D721Med (cell line): ENCODE data around the gene TAF13.
"Not testable (repeated sequence)": the region's sequence is repeated elsewhere in the genome, so short reads cannot be mapped to it uniquely, and the experiment has no call there.

Experiments
- DNase-seq: peaks from one replicate; pipeline ENCODE4 v3.0.0; 2011; ENCODE audit warnings: low spot score; ENCODE audit not compliant: insufficient read length
- FAIRE-seq: peaks from 2 replicates; lab custom pipeline; 2011; peaks lifted over from hg19 to GRCh38; lab: Jason Lieb, UNC
- TF ChIP-seq, protein P1 (sequence below): IDR thresholded peaks from 2 replicates; pipeline ENCODE4 v1.5.1; 2012; ENCODE audit warnings: mild to moderate bottlenecking, control low read depth; ENCODE audit not compliant: insufficient read depth; ENCODE audit errors: missing control alignments

TAF13 gene

GRCh38 chr1:109065137-109065536, 10.7 kb downstream of the TAF13 start:
- FAIRE-seq (no peak), DNase-seq (no peak)
- TF ChIP-seq, protein P1, sequence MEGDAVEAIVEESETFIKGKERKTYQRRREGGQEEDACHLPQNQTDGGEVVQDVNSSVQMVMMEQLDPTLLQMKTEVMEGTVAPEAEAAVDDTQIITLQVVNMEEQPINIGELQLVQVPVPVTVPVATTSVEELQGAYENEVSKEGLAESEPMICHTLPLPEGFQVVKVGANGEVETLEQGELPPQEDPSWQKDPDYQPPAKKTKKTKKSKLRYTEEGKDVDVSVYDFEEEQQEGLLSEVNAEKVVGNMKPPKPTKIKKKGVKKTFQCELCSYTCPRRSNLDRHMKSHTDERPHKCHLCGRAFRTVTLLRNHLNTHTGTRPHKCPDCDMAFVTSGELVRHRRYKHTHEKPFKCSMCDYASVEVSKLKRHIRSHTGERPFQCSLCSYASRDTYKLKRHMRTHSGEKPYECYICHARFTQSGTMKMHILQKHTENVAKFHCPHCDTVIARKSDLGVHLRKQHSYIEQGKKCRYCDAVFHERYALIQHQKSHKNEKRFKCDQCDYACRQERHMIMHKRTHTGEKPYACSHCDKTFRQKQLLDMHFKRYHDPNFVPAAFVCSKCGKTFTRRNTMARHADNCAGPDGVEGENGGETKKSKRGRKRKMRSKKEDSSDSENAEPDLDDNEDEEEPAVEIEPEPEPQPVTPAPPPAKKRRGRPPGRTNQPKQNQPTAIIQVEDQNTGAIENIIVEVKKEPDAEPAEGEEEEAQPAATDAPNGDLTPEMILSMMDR = no peak

DNA sequence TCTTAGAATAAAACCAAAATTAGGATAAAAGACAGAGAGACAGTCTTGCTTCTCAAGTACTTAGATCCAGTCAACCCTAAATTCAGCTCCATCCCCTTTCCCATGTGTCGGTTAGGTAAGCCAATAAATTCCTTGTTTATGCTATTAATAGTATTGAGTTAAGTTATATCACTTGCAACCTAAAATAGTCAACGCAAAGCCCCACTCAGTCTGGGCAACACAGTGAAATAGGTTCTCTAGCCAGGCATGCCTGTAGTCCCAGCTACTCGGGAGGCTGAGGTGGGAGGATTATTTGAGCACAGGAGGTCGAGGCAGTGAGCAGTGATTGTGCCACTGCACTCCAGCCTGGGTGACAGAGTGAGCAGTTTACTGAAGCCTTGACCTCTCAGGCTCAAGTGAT, 14.6 kb downstream of the TAF13 start:
- DNase-seq (no peak), FAIRE-seq (no peak)
- TF ChIP-seq, protein P1 = no peak

- FAIRE-seq = no peak
- TF ChIP-seq, protein P1 = no peak
These were observed 15.1 kb downstream of the TAF13 start for GRCh38 chr1:109060707-109061106.

GRCh38 chr1:109059026-109059425, 16.8 kb downstream of the TAF13 start:
- FAIRE-seq (no peak), DNase-seq (no peak)
- TF ChIP-seq, protein P1 = no peak

More at GRCh38 chr1:109060707-109061106, 15.1 kb downstream of the TAF13 start:
- DNase-seq = no peak

GRCh38 chr1:109056064-109056463, 19.7 kb downstream of the TAF13 start:
- DNase-seq (no peak), FAIRE-seq (no peak)
- TF ChIP-seq, protein P1 = no peak

- DNase-seq, FAIRE-seq: not testable (repeated sequence)
These were observed 23.7 kb downstream of the TAF13 start for GRCh38 chr1:109052145-109052544.

GRCh38 chr1:109050228-109050995, 25.4 kb downstream of the TAF13 start:
- TF ChIP-seq, protein P1 = no peak
- no peak for DNase-seq
- no peak for FAIRE-seq
